ENCODE results near the gene ESYT2. TPM values are rescaled to one million over a fixed set of nuclear protein-coding genes. Genes with fewer than 3 reads are reported as not detected.

ESYT2 gene
- total and polyA plus RNA-seq, 9 of the 15 experiments (the other 6 are each of a cell fraction or from before 2014, with no cell fraction given): 5.8 to 86.9 (median 64.7) TPM

- TF ChIP-seq PBX2 (CRISPR knock-in tag; IDR thresholded peaks at IDR 0.05; ENCODE audit: low read depth) (no peak), PBX2 (tag; conservative IDR thresholded peaks at IDR 0.05; ENCODE audit: low read depth) (peak; percentile 46; the same call in 1 of the 2 replicates), NFE2 (IDR thresholded peaks at IDR 0.05; ENCODE audit: low read depth) (no peak), ETV1 (tag; conservative IDR thresholded peaks at IDR 0.05; ENCODE audit: low read depth) (peak; percentile 40; the same call in 1 of the 2 replicates), ZFX (CRISPR knock-in tag; IDR thresholded peaks at IDR 0.05) (peak; percentile 51), SMARCC2 (IDR thresholded peaks at IDR 0.05; ENCODE audit: low read depth) (0 out of 2 replicates have a peak, but pooled peaks have one; percentile 57), VEZF1 (CRISPR knock-in tag; IDR thresholded peaks at IDR 0.05) (peak; percentile 69), ADNP (tag; IDR thresholded peaks at IDR 0.05) (no peak), BRD4 (IDR thresholded peaks at IDR 0.05) (0 out of 2 replicates have a peak, but pooled peaks have one; percentile 23), NEUROD1 (IDR thresholded peaks at IDR 0.05; ENCODE audit: borderline replicate concordance, low read depth, low read length, partially characterized antibody) (peak; percentile 44), ARID4B (CRISPR knock-in tag; IDR thresholded peaks at IDR 0.05) (peak; percentile 78), CTBP1 (IDR thresholded peaks at IDR 0.05; ENCODE audit: borderline replicate concordance) (peak; percentile 81), ZKSCAN8 (CRISPR knock-in tag; IDR thresholded peaks at IDR 0.05) (peak; percentile 49; the same call in 1 of the 2 replicates), SAFB2 (IDR thresholded peaks at IDR 0.05; ENCODE audit: borderline replicate concordance, low read depth, low read length, severe bottlenecking) (no peak), HDGF (IDR thresholded peaks at IDR 0.05) (peak; percentile 81; the same call in 1 of the 2 replicates), BACH1 (tag; IDR thresholded peaks at IDR 0.05) (peak; percentile 70; the same call in 1 of the 2 replicates), SP2 (IDR thresholded peaks at IDR 0.05; ENCODE audit: extremely low read depth, low read depth, low read length, poor library complexity, severe bottlenecking) (no peak), KLF6 (CRISPR knock-in tag; IDR thresholded peaks at IDR 0.05; ENCODE audit: borderline replicate concordance) (0 out of 2 replicates have a peak, but pooled peaks have one; percentile 19)
Observed at GRCh38 chr7:158818325-158819213, 10.7 kb downstream of the ESYT2 start (continued).

All from K562 (cell line).